ENCODE data around the gene GZMM. TPM values are rescaled to one million over a fixed set of nuclear protein-coding genes. Genes with fewer than 3 reads are reported as not detected.

The GZMM gene
- total RNA-seq, 1 donor from 2014 or later = 29.9 TPM

DNA sequence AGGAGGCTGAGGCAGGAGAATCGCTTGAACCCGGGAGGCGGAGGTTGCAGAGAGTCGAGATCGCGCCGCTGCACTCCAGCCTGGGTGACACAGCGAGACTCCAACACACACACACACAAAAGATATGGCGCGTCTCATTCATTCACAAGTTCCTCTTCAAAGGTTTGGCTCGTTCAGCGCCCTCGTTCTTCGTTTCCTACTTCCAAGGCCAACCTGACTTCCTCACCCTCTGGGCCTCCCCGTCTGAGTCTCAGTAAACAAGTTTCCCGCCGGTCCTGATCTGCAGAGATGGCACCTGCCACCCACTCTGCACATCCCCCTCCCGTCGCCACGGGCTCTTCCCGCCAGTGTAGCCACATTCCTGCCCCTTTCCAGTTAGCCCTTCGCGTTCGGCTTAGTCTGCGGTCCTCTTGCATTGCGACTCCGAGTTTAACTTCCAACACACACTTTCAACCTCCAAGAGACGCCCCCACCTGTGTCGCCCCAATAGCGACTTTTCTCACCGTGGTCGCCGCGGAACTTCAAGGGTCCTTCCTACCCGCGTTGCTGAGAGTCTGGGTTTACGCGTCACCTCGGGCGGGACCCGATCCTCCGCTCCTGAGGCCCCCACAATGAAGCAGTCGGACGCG is 27.2 kb downstream of the GZMM start:
- no peaks in the 10 kb centered on the region for H3K9me3 Mint-ChIP-seq
- intact Hi-C loops (cut with micrococcal nuclease) = loop anchor here (2.0 kb wide), 1 partner anchor 226 kb away; the partner anchor contains the start of gene PTBP1
- H3K4me3 Mint-ChIP-seq (ENCODE audit: low read depth) = peak overlapping the region; percentile 84
- H3K27me3 Mint-ChIP-seq (ENCODE audit: low read depth) = no peaks in the 10 kb centered on the region
- H3K27ac Mint-ChIP-seq = peak overlapping the region; percentile 94
- H3K4me1 Mint-ChIP-seq (ENCODE audit: low read depth) = peaks cover 22% of the 10 kb centered on the region
- peaks cover 7% of the 10 kb centered on the region for H3K36me3 Mint-ChIP-seq (ENCODE audit: low read depth)
- DNase-seq (ENCODE audit: low spot score) = peak; percentile 54

DNA sequence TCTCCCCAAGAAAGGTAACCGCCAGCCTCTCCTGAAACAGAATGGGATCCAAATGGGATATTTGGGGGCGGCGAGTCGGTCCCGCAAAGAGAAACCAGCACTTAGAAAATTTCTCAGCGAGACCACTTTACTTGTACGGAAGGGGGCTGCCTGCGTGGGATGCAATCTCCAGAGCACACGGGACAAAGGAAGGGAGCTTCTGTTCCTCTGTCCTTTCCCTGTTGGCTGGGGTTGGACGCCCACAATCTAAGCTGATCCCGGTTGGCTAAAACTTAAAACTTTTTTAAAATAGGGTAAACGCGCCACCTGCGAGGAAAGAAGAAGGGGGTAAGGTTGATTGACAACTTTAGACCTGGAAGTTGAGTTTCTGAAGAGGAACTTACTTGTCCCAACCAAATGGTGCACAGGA is 27.7 kb downstream of the GZMM start:
- Mint-ChIP-seq H3K4me1 (ENCODE audit: low read depth) (peaks cover 22% of the 10 kb centered on the region), H3K36me3 (ENCODE audit: low read depth) (peaks cover 7% of the 10 kb centered on the region), H3K27me3 (ENCODE audit: low read depth) (no peaks in the 10 kb centered on the region), H3K9me3 (no peaks in the 10 kb centered on the region), H3K27ac (peak overlapping the region; percentile 94), H3K4me3 (ENCODE audit: low read depth) (peak overlapping the region; percentile 84)
- DNase-seq (ENCODE audit: low spot score) = no peak
- intact Hi-C loops (cut with micrococcal nuclease) = loop anchor here (2.0 kb wide), 1 partner anchor 225 kb away; the partner anchor contains the start of gene PTBP1

DNA sequence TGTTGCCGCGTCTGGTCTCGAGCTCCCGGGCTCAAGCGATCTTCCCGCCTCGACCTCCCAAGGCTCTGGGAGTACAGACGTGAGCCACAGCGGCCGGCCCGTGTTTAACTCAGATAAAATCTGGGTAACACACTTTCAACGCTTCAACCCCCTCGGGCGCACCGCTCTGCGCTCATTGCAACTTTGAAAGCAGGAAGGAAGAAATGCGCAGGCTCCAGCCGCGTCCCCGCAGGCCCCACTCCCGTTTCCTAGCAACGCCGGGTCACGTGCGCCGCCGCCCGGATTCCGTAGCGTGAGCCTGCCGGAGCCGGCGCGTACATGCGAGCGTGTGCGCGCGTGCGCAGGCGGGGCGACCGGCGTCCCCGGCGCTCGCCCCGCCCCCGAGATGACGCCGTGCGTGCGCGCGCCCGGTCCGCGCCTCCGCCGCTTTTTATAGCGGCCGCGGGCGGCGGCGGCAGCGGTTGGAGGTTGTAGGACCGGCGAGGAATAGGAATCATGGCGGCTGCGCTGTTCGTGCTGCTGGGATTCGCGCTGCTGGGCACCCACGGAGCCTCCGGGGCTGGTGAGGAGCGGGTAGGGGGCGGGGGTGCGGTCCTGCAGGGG is 28.4 kb downstream of the GZMM start, which contains the start of gene BSG:
BSG (plus strand) TSS at position 457 of the 603 bp plus-strand sequence; CDS start at position 496, 39 bp downstream.
- intact Hi-C loops (cut with micrococcal nuclease) = loop anchor here (1.0 to 2.0 kb wide), 4 partner anchors 38 to 65 kb away; partner anchors contain the start of genes CDC34, POLRMT and TPGS1
- Mint-ChIP-seq H3K36me3 (ENCODE audit: low read depth) (peaks cover 7% of the 10 kb centered on the region), H3K27ac (peak within 1 kb of the TSS; percentile 94), H3K4me1 (ENCODE audit: low read depth) (peaks cover 24% of the 10 kb centered on the region), H3K9me3 (no peaks in the 10 kb centered on the region), H3K27me3 (ENCODE audit: low read depth) (no peaks in the 10 kb centered on the region), H3K4me3 (ENCODE audit: low read depth) (peak within 1 kb of the TSS; percentile 86)
- DNase-seq (ENCODE audit: low spot score) = peak; percentile 99

DNA sequence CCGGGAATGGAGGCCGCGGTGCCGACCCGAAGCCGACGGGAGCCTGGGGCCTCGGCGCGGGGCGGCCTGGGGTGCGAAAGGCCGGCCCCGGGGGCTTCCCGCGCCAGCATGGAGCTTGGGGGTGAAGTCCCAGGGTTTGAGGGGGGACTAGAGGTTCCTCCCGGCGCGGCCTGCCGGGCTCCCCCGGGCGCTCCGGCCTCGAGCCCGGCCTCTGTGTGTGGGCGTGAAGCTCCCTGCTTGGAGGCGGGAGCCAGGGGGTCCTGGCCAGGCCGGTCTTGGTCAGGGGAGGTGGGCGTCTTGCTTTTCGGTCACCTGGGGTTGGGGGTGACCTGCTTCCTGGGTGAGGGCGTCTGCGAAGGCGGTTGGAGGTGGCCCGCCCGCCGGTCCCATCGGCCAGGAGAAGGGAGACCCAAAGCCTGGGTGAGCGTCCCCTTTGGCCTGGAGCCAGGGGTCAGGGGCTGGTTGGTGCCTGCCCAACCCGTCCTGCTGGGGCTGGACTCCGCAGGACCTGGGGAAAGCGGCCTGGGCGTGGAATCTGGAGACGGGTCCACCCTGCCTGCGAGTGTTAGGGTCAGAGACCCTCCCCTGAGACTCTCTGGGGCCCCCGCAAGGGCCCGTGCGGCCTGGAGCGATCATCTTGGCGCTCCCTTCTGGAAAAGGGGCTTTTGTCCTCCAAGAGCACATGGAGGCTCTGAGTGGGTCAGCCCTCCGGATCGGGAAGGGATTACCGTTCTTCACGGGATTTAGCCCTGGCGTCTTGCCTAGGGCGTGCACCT is 29.1 kb downstream of the GZMM start:
- Mint-ChIP-seq H3K9me3 (no peaks in the 10 kb centered on the region), H3K27ac (peak overlapping the region; percentile 49), H3K36me3 (ENCODE audit: low read depth) (peaks cover 7% of the 10 kb centered on the region), H3K4me3 (ENCODE audit: low read depth) (peak overlapping the region; percentile 86), H3K4me1 (ENCODE audit: low read depth) (peaks cover 24% of the 10 kb centered on the region), H3K27me3 (ENCODE audit: low read depth) (no peaks in the 10 kb centered on the region)
- intact Hi-C loops (cut with micrococcal nuclease) = loop anchor here (1.0 to 2.0 kb wide), 5 partner anchors 37 to 88 kb away; partner anchors contain the start of genes CDC34, POLRMT and TPGS1
- no peak for DNase-seq (ENCODE audit: low spot score)

DNA sequence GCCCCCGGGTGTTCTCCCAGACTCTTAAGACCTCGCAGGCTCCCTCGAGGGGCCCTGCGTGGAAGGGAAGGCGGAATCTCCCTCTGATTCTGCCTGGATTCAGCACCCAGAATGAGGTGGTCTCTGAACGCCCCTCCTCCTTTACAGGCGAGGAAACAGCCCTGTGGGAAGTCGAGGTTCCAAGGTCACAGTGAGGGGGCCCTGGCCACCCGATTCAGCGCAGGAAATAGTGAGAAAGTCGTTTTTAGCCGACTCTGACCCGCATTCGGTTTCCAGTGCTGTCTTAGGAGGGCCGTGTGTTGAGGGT is 29.6 kb downstream of the GZMM start:
- Mint-ChIP-seq H3K27me3 (ENCODE audit: low read depth) (no peaks in the 10 kb centered on the region), H3K36me3 (ENCODE audit: low read depth) (peaks cover 7% of the 10 kb centered on the region), H3K4me3 (ENCODE audit: low read depth) (peak overlapping the region; percentile 86), H3K9me3 (no peaks in the 10 kb centered on the region), H3K27ac (peak overlapping the region; percentile 49), H3K4me1 (ENCODE audit: low read depth) (peaks cover 24% of the 10 kb centered on the region)
- no peak for DNase-seq (ENCODE audit: low spot score)
- intact Hi-C loops (cut with micrococcal nuclease) = loop anchor here (1.0 to 2.0 kb wide), 4 partner anchors 43 to 88 kb away; partner anchors contain the start of genes CDC34, POLRMT and TPGS1

DNA sequence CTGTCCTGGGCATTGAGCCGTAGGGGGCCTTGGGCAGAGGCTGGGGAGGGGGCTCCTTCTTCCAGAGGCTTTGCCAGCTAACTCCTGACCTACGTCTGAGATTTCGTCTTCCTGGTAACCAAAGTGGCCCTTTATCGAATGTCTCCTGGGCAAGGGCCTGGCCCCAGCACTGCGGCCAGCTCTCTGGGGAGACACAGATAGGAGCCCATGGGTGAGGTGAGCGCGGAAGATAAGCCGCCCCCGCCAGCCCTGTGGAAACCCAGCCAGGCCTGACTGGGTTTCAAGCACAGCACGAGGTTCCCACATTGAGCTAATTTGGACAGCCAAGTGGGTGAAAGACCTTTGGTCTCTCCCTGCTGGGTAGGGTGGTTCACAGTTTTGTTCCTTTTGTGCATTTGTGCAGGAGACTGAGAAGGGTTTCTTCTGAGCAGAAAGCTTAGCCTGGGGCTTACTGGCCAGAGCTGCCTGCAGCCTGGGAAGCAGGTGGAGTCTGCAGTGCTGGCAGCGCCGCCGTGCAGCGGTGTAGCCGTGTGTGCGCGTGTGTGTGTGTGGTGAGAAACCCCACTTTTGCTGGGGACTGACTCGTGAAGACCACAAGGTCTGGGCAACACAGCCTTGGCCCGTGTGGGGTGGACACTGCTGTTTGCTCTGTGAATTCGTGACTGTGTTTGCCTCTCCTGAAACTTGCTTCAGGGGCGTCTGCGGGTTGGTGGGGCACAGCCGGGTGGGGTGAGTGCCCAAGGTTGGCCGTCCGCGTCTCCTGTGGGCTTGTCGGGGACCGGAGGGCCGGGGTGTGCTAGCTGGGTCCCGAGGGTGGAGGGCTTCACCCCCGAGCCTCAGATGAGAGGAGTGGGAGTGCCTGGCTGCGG is 31.0 kb downstream of the GZMM start:
- H3K27ac Mint-ChIP-seq = no peak overlapping the region
- intact Hi-C loops (cut with micrococcal nuclease) = no loop called here
- no peaks in the 10 kb centered on the region for H3K27me3 Mint-ChIP-seq (ENCODE audit: low read depth)

DNA sequence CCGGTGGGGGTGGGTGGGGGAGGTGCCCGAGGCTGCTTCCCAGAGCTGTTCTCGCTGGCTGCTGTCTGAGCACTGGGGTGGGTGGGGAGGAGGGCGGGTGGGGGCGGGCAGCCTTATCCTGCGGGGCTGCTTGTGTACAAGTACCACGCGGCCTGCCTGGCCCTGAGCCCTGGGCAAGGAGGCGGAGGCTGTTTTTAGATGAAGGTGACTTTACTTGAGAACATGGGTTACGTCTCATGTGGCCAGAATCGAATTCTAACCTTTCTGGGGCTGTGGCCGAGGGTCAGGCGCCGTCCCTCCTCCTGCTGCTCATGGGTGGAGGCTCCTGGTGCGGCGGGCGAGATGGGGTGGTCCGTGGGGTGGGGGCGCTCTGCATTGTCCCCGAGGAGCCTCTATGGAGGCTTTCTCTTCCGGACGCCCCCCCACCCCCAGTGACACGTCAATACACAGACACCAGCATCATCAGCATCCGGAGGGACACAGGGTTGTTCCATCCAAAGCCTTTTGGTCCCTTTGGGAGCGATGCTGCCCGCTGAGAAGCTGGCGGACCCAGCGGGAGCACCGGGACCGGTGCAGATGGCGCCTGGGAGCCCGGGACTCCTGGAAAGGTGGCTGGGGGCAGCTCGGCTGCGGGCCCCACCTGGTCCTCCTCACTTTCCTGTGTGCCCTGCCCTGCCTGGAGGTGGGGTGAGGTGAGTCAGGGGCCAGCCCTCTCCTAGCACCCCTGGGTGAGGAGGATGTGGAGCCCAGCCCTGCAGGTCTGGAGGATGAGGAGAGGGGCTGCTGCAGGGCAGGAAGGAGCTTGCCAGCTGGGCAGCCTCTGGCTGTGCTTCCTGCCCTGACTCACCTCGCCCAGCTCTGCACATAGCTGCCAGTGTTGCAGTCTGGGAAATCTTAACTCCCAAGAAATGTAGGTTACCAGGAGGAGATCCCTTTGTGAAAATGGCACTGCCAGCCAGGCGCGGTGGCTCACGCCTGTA is 32.0 kb downstream of the GZMM start:
- Mint-ChIP-seq H3K4me1 (ENCODE audit: low read depth) (peaks cover 23% of the 10 kb centered on the region), H3K36me3 (ENCODE audit: low read depth) (peaks cover 14% of the 10 kb centered on the region), H3K27me3 (ENCODE audit: low read depth) (no peaks in the 10 kb centered on the region), H3K4me3 (ENCODE audit: low read depth) (no peak overlapping the region), H3K9me3 (no peaks in the 10 kb centered on the region), H3K27ac (no peak overlapping the region)
- intact Hi-C loops (cut with micrococcal nuclease) = no loop called here
- DNase-seq (ENCODE audit: low spot score) = no peak

More for the DNA sequence above, 31.0 kb downstream of the GZMM start:
- DNase-seq (ENCODE audit: low spot score) = no peak
- Mint-ChIP-seq H3K36me3 (ENCODE audit: low read depth) (peaks cover 8% of the 10 kb centered on the region), H3K4me1 (ENCODE audit: low read depth) (peaks cover 23% of the 10 kb centered on the region), H3K9me3 (no peaks in the 10 kb centered on the region), H3K4me3 (ENCODE audit: low read depth) (peak overlapping the region; percentile 60)

DNA sequence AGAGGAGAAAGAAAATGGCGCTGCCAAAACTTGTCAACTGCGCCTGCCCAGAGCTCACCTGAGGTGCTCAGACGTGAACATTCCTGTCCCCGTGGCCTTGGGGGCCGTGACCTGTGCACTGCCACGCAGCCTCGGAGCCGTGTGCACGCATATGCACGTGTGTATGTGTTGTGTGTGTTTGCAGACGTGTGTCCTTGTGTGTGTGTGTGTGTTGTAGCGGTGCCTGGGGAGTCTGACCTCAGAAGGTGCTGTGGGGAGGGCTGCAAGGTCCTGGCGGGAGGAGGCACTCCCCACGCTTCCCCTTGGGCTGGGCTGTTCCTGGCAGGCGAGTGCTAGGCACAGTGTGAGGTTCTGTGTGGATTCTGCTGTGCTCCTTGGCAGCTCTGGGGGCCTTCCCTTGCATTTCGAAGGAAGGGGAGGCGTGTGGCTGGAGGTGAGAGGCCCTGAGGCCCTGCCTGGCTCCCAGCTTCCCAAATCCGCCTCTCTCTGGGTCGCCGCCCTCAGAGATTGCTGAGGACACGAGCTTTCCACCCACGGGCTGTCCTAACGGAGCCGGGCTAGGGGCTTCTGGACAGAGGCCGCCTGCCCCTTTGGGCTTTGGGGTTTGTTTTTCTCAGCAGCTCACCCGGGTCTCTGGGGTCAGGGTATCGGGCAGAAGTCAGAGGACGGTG is 33.0 kb downstream of the GZMM start:
- Mint-ChIP-seq H3K27ac (no peak overlapping the region), H3K4me1 (ENCODE audit: low read depth) (peaks cover 14% of the 10 kb centered on the region), H3K4me3 (ENCODE audit: low read depth) (no peak overlapping the region), H3K36me3 (ENCODE audit: low read depth) (peaks cover 14% of the 10 kb centered on the region), H3K9me3 (no peaks in the 10 kb centered on the region), H3K27me3 (ENCODE audit: low read depth) (no peaks in the 10 kb centered on the region)
- intact Hi-C loops (cut with micrococcal nuclease) = no loop called here
- DNase-seq (ENCODE audit: low spot score) = no peak

DNA sequence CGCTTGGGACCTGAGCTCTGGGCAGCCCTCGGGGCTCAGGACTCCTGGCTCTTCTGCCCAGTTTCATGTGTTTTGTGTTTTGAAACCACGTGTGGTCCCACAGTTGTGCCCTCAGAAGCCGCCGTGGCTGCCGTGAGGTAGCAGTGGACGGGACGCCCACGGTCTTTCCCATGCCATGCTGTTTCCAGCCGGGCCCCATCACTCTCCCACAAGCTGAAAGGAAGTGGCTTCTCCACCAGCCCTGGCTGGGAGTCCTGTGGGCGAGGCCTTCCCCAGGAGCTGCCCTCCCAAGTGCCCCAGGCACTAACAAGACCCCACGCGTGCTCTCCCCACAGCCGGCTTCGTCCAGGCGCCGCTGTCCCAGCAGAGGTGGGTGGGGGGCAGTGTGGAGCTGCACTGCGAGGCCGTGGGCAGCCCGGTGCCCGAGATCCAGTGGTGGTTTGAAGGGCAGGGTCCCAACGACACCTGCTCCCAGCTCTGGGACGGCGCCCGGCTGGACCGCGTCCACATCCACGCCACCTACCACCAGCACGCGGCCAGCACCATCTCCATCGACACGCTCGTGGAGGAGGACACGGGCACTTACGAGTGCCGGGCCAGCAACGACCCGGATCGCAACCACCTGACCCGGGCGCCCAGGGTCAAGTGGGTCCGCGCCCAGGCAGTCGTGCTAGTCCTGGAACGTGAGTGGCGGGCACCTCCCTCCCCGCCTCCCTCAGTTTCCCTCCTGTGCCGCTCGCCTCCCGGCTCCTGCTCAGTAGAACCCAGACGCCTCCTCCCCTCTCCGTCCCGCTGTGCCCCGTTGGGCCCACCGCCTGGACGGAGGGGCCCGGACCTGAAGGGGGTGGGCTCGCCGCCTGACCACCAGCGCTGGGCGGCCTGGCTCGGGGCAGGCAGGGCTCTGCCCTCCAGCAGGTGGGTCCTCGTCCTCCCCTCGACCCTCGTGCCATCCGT is 33.9 kb downstream of the GZMM start:
- H3K27me3 Mint-ChIP-seq (ENCODE audit: low read depth) = no peaks in the 10 kb centered on the region
- H3K4me3 Mint-ChIP-seq (ENCODE audit: low read depth) = no peak overlapping the region
- H3K9me3 Mint-ChIP-seq = no peaks in the 10 kb centered on the region
- no peak for DNase-seq (ENCODE audit: low spot score)
- intact Hi-C loops (cut with micrococcal nuclease) = no loop called here
- peaks cover 14% of the 10 kb centered on the region for H3K36me3 Mint-ChIP-seq (ENCODE audit: low read depth)
- H3K4me1 Mint-ChIP-seq (ENCODE audit: low read depth) = peaks cover 13% of the 10 kb centered on the region
- no peak overlapping the region for H3K27ac Mint-ChIP-seq

DNA sequence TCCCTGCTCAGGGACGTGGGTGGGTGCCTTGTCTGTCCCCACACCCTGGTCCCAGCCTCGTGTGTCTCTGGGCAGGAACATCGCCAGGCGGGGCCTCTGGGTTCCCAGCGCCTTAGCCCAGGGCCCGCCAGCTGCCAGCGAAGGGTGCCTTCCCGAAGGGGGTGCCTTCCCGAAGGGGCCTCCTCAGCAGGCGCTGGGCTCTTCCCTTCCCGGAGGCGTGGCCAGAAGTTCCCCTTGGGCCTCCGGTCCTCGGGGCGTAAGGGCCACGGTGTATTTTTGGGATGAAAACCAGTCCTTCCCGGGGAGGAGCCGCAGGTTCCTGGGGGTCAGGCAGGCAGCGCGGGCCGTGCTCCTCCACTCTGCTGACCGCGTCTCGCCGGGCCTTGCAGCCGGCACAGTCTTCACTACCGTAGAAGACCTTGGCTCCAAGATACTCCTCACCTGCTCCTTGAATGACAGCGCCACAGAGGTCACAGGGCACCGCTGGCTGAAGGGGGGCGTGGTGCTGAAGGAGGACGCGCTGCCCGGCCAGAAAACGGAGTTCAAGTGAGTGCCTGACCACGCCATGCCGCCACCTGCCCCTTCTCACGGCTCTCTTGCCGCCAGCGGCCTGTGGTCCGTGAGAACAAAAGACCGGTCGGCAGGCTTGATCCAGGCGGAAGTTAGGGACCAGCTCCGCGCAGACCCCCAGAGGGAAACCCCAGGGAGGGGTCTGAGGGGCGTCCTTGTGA is 35.4 kb downstream of the GZMM start:
- Mint-ChIP-seq H3K4me1 (ENCODE audit: low read depth) (peaks cover 10% of the 10 kb centered on the region), H3K4me3 (ENCODE audit: low read depth) (no peak overlapping the region), H3K27ac (no peak overlapping the region), H3K9me3 (no peaks in the 10 kb centered on the region), H3K36me3 (ENCODE audit: low read depth) (peaks cover 16% of the 10 kb centered on the region), H3K27me3 (ENCODE audit: low read depth) (no peaks in the 10 kb centered on the region)
- no peak for DNase-seq (ENCODE audit: low spot score)
- intact Hi-C loops (cut with micrococcal nuclease) = no loop called here
